GM21723 (cell line): ENCODE data around the gene NKD2.

ENCODE experiments used
- ATAC-seq: cut with Tn5 transposase; IDR thresholded peaks from one replicate; pipeline ENCODE4 v1.9.1; 2021; ENCODE audit warnings: mild to moderate bottlenecking, moderate library complexity; ENCODE audit not compliant: unreplicated experiment

NKD2 gene

DNA sequence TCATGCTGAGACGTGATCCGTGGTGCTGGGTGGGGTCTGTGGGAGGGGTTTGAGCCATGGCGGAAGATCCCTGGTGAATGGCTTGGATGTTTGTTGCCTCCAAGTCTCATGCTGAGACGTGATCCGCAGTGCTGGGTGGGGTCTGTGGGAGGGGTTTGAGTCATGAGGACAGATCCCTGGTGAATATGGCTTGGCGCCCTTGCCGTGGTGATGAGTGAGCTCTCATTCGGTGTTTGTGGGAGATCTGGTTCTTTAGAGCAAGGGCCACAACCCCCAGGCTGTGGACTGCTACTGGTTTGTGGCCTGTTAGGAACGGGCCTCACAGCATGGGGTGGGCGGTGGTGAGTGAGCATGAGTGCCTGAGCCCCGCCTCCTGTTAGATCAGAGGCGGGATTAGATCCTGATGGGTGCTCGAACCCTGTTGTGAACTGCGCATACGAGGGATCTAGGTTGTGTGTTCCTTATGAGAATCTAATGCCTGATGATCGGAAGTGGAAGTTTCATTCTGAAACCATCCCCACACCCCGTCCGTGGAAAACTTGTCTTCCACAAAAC, 31.2 kb downstream of the NKD2 start:
- no peak for ATAC-seq

GRCh38 chr5:1040571-1040970, 32.0 kb downstream of the NKD2 start:
- no peak for ATAC-seq

DNA sequence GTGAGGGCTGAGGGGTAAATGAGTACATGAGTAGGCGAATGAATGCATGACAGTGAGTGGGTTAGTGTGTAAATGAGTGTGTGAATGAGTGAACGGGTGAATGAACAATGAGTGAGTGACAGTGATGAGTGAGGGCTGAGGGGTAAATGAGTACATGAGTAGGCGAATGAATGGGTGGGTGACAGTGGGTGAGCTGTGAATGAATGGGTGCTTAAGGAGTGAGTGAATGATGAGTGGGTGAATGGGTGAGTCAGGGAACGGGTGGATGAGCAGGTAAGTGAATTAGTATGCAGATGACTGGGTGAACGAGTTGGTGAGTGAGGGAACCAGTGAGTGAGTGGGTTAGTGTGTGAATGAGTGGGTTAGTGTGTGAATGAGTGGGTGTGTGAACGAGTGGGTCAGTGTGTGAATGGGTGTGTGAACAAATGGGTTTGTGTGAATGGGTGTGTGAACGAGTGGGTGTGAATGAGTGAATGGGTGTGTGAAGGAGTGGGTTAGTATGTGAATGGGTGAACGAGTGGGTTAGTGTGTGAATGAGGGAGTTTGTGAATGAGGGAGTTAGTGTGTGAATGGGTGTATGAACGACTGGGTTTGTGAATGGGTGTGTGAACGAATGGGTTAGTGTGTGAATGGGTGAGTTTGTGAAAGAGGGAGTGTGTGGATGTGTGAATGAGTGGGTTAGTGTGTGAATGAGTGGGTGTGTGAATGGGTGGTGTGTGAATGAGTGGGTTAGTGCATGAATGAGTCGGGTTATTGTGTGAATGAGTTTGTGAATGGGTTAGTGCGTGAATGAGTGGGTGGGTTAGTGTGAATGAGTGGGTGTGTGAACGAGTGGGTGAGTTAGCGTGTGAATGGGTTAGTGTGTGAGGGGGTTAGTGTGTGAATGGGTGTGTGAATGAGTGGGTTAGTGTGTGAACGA, 32.9 kb downstream of the NKD2 start:
- no peak for ATAC-seq

GRCh38 chr5:1042626-1043025, 34.0 kb downstream of the NKD2 start:
- no peak for ATAC-seq

- ATAC-seq = no peak
Observed at GRCh38 chr5:1043327-1043726, 34.7 kb downstream of the NKD2 start.

DNA sequence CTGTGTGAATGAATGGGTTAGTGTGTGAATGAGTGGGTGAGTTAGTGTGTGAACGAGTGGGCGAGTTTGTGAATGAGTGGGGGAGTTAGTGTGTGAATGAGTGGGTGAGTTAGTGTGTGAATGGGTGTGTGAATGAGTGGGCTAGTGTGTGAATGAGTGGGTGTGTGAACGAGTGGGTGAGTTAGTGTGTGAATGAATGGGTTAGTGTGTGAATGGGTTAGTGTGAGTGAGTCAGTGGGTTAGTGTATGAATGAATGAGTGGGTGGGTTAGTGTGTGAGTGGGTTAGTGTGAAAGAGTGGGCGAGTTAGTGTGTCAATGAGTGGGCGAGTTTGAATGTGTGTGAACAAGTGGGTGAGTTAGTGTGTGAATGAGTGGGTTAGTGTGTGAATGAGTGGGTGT, 35.5 kb downstream of the NKD2 start:
- ATAC-seq = no peak

GRCh38 chr5:1045960-1046560, 37.5 kb downstream of the NKD2 start:
- no peak for ATAC-seq

GRCh38 chr5:1047332-1047965, 38.8 kb downstream of the NKD2 start:
- ATAC-seq = no peak

DNA sequence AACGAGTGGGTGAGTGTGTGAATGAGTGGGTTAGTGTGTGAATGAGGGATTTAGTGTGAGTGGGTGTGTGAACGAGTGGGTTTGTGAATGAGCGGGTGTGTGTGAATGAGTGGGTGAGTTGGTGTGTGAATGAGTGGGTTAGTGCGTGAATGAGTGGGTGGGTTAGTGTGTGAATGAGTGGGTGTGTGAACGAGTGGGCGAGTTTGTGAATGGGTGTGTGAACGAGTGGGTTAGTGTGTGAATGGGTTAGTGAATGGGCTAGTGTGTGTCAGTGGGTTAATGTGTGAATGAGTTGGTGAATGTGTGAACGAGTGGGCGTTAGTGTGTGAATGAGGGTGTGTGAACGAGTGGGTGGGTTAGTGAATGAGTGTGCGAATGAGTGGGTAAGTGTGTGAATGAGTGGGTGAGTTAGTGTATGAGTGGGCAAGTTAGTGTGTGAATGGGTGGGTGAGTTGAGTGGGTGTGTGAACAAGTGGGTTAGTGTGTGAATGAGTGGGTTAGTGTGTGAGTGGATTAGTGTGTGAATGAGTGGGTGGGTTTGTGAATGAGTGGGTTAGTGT, 39.6 kb downstream of the NKD2 start:
- ATAC-seq = no peak

DNA sequence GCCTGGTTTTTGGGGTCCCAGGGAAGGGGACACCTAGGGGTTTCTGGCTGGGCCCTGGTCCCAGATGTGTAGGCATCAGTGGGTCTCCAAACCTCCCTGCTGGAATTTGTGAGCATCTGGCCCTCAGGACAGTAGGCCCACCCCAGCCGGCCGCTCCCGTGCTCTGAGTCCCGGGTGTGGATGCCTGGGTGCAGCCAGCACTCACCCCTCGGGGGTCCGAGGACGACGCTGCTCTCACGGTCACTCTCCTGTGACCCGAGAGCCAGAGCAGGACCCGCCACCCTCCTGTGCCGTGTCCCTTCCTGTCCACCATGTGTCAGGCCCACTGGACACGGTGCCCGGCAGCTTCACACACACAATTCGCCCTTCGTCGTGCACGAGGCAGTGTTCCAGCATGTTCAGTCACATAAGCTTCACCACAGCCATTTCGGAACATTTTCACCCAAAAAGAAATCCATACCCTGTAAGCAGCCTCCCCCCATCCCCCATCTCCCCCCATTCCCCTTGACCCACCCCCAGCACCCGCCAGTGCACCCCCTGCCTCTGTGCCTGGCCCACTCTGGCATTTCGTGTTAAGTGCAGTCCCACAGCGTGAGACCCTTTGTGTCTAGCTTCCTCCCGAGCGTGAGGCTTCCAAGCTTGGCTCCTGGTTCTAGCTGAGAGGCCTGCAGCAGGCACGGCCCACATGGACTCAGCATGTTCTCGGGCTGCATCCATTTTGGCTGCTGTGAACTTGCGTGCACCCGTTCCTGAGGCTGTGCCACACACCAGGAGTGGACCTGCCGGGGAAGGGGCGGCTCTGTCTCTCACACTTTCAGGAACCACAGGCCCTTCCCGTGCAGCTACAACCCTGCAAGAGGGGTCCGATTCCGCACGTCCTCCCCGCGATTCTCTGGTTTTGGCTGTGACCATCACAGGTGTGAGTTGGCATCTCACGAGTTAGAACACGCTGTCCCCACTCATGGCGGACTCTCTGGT, 40.5 kb downstream of the NKD2 start:
- ATAC-seq = no peak

GRCh38 chr5:1050423-1051365, 42.1 kb downstream of the NKD2 start:
- ATAC-seq = no peak

- ATAC-seq = no peak
Observed at GRCh38 chr5:1051366-1051720, 42.7 kb downstream of the NKD2 start.

GRCh38 chr5:1052076-1052475, 43.5 kb downstream of the NKD2 start:
- ATAC-seq = no peak

- no peak for ATAC-seq
Observed at GRCh38 chr5:1052641-1053390, 44.2 kb downstream of the NKD2 start.

DNA sequence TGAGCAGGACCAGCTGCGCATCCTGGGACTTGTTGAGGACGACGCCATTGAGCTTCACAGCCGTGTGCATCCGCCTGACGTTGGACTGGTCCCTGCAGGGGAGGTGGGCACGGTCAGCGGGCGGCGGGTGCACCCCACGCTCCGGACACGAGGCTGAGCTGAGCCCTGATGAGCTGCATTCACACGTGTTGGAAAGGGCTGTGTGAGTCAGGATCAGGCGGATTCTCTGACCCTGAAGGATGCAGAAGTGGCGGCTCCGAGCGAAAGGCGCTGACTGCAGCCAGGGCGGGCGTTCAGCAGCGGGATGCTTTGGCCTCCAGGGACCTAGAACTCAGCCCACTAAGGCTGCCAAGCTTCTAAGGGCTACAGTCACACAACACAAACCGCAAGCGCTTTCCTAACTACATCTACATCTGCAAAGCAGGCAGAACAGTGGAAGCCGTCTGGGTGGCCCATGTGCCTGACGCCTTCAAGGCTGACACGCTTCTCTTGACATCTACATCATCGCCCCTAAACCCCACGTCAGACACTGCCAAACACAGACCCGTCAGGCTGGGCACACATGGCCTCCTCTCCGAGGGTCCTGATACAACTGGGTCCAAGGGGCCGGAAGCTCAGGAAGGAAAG, 44.9 kb downstream of the NKD2 start:
- no peak for ATAC-seq

GRCh38 chr5:1054018-1054798, 45.6 kb downstream of the NKD2 start:
- no peak for ATAC-seq
